DND-41 (cell line): ENCODE data around the gene ARHGAP4.

Source experiments
- ATAC-seq: fragments of 200-7000 bp; cut with Tn5 transposase; 3 replicates; pipeline ENCODE4 v1.9.1; 2021; ENCODE audit warnings: low read depth; ENCODE audit not compliant: insufficient read depth
- DNase-seq: peaks from one replicate; pipeline ENCODE4 v3.0.0-alpha.2; 2020
- H2AFZ ChIP-seq: 2 replicates; pipeline ENCODE4 v1.6.0; 2012; ENCODE audit warnings: low read depth, low read length
- H3K27ac ChIP-seq: 2 replicates; pipeline ENCODE4 v1.5.1; 2012; ENCODE audit warnings: low read length, inconsistent platforms
- H3K27me3 ChIP-seq: fragments of 200-600 bp; sonication (generic); 2 replicates; pipeline ENCODE4 v1.6.0; 2012; ENCODE audit warnings: low read length, mild to moderate bottlenecking, inconsistent platforms; ENCODE audit not compliant: insufficient read depth, poor library complexity
- H3K36me3 ChIP-seq: 2 replicates; pipeline ENCODE4 v1.5.1; 2012; ENCODE audit warnings: low read length, inconsistent platforms; ENCODE audit not compliant: insufficient read depth
- H3K4me1 ChIP-seq: 2 replicates; pipeline ENCODE4 v1.5.1; 2012; ENCODE audit warnings: mild to moderate bottlenecking, low read length; ENCODE audit not compliant: insufficient read depth
- H3K4me2 ChIP-seq: 2 replicates; pipeline ENCODE4 v1.6.0; 2012; ENCODE audit warnings: mild to moderate bottlenecking, moderate library complexity, low read length, inconsistent platforms; ENCODE audit not compliant: insufficient read depth
- H3K4me3 ChIP-seq, 2 experiments: fragments of 200-600 bp in 1 of 2; shearing (Covaris generic) in 1 of 2; 2 replicates each; pipeline ENCODE4 v1.5.1; 2012 to 2016; ENCODE audit warnings: inconsistent platforms in 2 of 2, low read length in 2 of 2, mild to moderate bottlenecking in 2 of 2, low read depth in 1 of 2, moderate library complexity in 1 of 2
- H3K79me2 ChIP-seq: 2 replicates; pipeline ENCODE4 v1.6.0; 2012; ENCODE audit warnings: low read length, inconsistent platforms; ENCODE audit not compliant: insufficient read depth
- H3K9ac ChIP-seq: 2 replicates; pipeline ENCODE4 v1.6.0; 2012; ENCODE audit warnings: low read depth, mild to moderate bottlenecking, inconsistent platforms, low read length, moderate library complexity
- H3K9me3 ChIP-seq: 2 replicates; pipeline ENCODE4 v1.5.1; 2012; ENCODE audit warnings: low read length, moderate library complexity, mild to moderate bottlenecking, inconsistent platforms; ENCODE audit not compliant: insufficient read depth, severe bottlenecking
- H4K20me1 ChIP-seq: 2 replicates; pipeline ENCODE4 v1.6.0; 2012; ENCODE audit warnings: low read length; ENCODE audit not compliant: insufficient read depth
- EZH2 ChIP-seq: IDR thresholded peaks from 3 replicates; pipeline ENCODE4 v1.6.1; 2012; ENCODE audit warnings: borderline replicate concordance, low read depth, mild to moderate bottlenecking, moderate library complexity, low read length, inconsistent platforms; ENCODE audit not compliant: severe bottlenecking
- TF ChIP-seq, protein P1 (sequence below): IDR thresholded peaks from 2 replicates; pipeline ENCODE4 v1.5.1; 2012; ENCODE audit warnings: borderline replicate concordance, low read length, moderate library complexity, mild to moderate bottlenecking; ENCODE audit not compliant: poor library complexity, severe bottlenecking; ENCODE audit errors: extremely low read depth

Gene ARHGAP4

DNA sequence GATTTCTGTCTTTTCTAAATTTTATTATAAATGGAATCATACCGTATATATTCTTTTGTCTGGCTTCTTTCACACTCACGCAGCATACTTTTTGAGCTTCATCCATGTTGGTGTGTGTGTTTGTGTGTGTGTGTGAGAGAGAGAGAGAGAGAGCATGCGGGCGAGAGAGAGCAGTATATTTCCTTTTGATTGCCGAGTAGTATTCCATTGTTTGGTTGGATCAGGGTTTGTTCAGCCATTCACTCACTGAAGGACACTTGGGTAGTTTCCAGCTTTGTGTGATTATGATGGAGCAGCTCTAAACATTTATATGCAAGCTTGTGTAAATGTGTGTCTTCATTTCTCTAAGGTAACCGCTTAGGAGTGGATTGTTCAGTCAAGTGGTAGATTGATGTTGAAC lies 36.9 kb downstream of the ARHGAP4 start:
- Histone ChIP-seq H2AFZ (no peak overlapping the region), H3K4me2 (no peak overlapping the region), H3K9ac (no peak overlapping the region), H3K4me1 (no peaks in the 10 kb centered on the region), H3K9me3 (no peaks in the 10 kb centered on the region), H3K27ac (no peak overlapping the region), H4K20me1 (no peaks in the 10 kb centered on the region), H3K27me3 (no peaks in the 10 kb centered on the region), H3K36me3 (no peaks in the 10 kb centered on the region), H3K79me2 (no peaks in the 10 kb centered on the region), H3K4me3 (no peak overlapping the region)
- ATAC-seq (no peak), DNase-seq (no peak)
- TF ChIP-seq EZH2: no peak
- TF ChIP-seq, protein P1, sequence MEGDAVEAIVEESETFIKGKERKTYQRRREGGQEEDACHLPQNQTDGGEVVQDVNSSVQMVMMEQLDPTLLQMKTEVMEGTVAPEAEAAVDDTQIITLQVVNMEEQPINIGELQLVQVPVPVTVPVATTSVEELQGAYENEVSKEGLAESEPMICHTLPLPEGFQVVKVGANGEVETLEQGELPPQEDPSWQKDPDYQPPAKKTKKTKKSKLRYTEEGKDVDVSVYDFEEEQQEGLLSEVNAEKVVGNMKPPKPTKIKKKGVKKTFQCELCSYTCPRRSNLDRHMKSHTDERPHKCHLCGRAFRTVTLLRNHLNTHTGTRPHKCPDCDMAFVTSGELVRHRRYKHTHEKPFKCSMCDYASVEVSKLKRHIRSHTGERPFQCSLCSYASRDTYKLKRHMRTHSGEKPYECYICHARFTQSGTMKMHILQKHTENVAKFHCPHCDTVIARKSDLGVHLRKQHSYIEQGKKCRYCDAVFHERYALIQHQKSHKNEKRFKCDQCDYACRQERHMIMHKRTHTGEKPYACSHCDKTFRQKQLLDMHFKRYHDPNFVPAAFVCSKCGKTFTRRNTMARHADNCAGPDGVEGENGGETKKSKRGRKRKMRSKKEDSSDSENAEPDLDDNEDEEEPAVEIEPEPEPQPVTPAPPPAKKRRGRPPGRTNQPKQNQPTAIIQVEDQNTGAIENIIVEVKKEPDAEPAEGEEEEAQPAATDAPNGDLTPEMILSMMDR: no peak

DNA sequence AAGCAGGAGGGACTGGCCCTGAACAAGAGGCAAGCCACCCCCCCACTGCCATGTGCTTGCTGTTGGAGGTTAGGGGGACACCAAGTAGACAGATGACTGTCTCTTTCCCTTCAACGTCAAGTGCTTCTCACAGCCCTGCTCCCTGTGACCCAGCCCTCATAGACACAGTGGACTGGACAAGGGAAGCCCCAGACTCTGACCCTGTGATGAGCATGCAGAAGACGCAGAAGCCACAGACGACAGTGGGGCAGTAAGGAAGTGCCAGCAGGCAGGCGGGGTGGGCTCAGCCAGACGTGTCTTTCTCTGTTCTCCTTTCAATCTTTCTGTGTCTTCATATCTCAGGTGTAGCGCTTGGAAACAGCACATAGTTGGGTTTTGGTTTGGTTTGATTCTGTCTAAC lies 37.7 kb downstream of the ARHGAP4 start:
- no peaks in the 10 kb centered on the region for H3K27me3 ChIP-seq
- no peaks in the 10 kb centered on the region for H4K20me1 ChIP-seq
- DNase-seq: no peak
- no peak overlapping the region for H3K4me2 ChIP-seq
- ATAC-seq: no peak
- H3K27ac ChIP-seq: no peak overlapping the region
- H3K4me1 ChIP-seq: no peaks in the 10 kb centered on the region
- H2AFZ ChIP-seq: no peak overlapping the region
- H3K9me3 ChIP-seq: no peaks in the 10 kb centered on the region
- H3K4me3 ChIP-seq: no peak overlapping the region
- H3K36me3 ChIP-seq: no peaks in the 10 kb centered on the region
- no peaks in the 10 kb centered on the region for H3K79me2 ChIP-seq
- H3K9ac ChIP-seq: no peak overlapping the region
- no peak for TF ChIP-seq EZH2
- TF ChIP-seq, protein P1: no peak

DNA sequence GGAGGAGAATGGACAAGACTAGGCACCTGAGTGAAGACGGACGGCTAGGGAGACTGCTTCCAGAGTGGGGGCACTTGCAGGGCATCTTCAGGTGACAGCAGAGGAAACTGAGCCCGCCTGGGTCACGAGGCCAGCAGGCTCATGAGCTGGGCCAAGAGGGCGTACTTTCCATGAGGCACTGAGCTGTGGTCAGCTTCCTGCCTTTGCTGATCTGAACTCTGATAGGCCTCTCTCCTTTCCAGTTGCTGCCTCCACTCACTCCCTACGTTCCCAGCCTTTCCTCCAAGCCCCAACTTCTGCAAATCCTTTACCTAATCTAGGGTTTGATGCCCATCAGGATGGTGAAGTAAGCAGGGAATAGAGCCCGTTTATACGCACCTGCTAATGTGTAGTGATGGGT lies 38.7 kb downstream of the ARHGAP4 start:
- H3K27me3 ChIP-seq: no peaks in the 10 kb centered on the region
- no peak for TF ChIP-seq EZH2
- TF ChIP-seq, protein P1: no peak
- ATAC-seq (no peak), DNase-seq (no peak)
- H3K9me3 ChIP-seq: no peaks in the 10 kb centered on the region
- H3K4me1 ChIP-seq: no peaks in the 10 kb centered on the region
- H3K4me2 ChIP-seq: no peak overlapping the region
- no peaks in the 10 kb centered on the region for H3K36me3 ChIP-seq
- H3K4me3 ChIP-seq: no peak overlapping the region
- no peaks in the 10 kb centered on the region for H3K79me2 ChIP-seq
- H3K9ac ChIP-seq: no peak overlapping the region
- H4K20me1 ChIP-seq: no peaks in the 10 kb centered on the region
- H3K27ac ChIP-seq: no peak overlapping the region
- no peak overlapping the region for H2AFZ ChIP-seq

DNA sequence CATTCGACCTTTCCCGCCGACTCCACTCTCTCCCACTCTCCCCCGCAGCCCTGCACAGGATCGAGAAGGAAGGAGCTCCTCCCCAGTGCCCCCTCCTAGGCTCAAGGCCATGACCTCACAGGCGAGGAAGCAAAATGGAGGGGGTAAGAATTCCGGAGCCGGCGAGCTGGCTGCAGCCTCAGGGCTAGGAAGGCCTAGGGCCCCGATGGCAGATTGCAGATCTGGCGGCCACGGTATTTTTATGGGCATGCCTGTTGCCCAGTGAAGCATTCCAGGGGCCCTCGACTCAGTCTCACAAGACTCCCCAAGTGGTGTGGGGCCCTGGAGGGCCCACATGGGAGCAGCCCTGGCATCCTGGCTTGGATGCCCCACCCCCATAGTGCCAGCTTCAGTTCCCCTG lies 39.1 kb downstream of the ARHGAP4 start:
- no peak overlapping the region for H3K4me3 ChIP-seq
- H3K4me2 ChIP-seq: no peak overlapping the region
- H3K9me3 ChIP-seq: no peaks in the 10 kb centered on the region
- no peaks in the 10 kb centered on the region for H3K4me1 ChIP-seq
- H3K36me3 ChIP-seq: no peaks in the 10 kb centered on the region
- H3K27me3 ChIP-seq: no peaks in the 10 kb centered on the region
- DNase-seq: no peak
- H3K79me2 ChIP-seq: no peaks in the 10 kb centered on the region
- TF ChIP-seq, protein P1: no peak
- TF ChIP-seq EZH2: no peak
- H4K20me1 ChIP-seq: no peaks in the 10 kb centered on the region
- no peak overlapping the region for H3K9ac ChIP-seq
- no peak overlapping the region for H2AFZ ChIP-seq
- H3K27ac ChIP-seq: no peak overlapping the region
- ATAC-seq: no peak
